Psoas muscle (tissue), 8 donors: ENCODE results near the gene FGD3. TPM values are rescaled to one million over a fixed set of nuclear protein-coding genes. Genes with fewer than 3 reads are reported as not detected.

ENCODE experiments used
- ATAC-seq, 4 donors: fragments of 200-7000 bp; cut with Tn5 transposase; one replicate each; pipeline ENCODE4 v1.9.1; 2020; ENCODE audit warnings: moderate library complexity in 3 of 4, mild to moderate bottlenecking in 2 of 4
- DNase-seq, 2 donors: peaks; one replicate each; pipeline ENCODE4 v3.0.0-alpha.2; 2020
- H3K27ac ChIP-seq: fragments of 200-600 bp; one replicate; pipeline ENCODE4 v1.8.0; 2022
- H3K27me3 ChIP-seq, 3 donors: fragments of 200-600 bp in 1 of 3; one replicate each; pipeline versions ENCODE4 v1.6.1 to v1.8.0; 2013 to 2022; ENCODE audit warnings: low read length in 2 of 3, mild to moderate bottlenecking in 2 of 3, moderate library complexity in 1 of 3; ENCODE audit not compliant: insufficient read depth in 3 of 3
- H3K36me3 ChIP-seq, 2 donors: fragments of 200-600 bp in 1 of 2; one replicate each; pipeline versions ENCODE4 v1.6.1 to v1.8.0; 2013 to 2022; ENCODE audit warnings: low read depth in 1 of 2, mild to moderate bottlenecking in 1 of 2, moderate library complexity in 1 of 2; ENCODE audit not compliant: insufficient read depth in 1 of 2
- H3K4me1 ChIP-seq: fragments of 200-600 bp; one replicate; pipeline ENCODE4 v1.8.0; 2022
- H3K4me3 ChIP-seq: fragments of 200-600 bp; one replicate; pipeline ENCODE4 v1.8.0; 2022; ENCODE audit warnings: mild to moderate bottlenecking
- H3K9me3 ChIP-seq: fragments of 200-600 bp; one replicate; pipeline ENCODE4 v1.8.0; 2022
- WGBS, 3 donors: extraction: QIAGEN DNeasy Blood & Tissue Kit; methylation state at CpG; one replicate each; pipeline versions ENCODE4 v1.1.6 to v1.1.7; 2013; 5-methylcytosine and 5-hydroxymethylcytosine counted together
- intact Hi-C, 2 donors: fragments of 100-400 bp; cut with DNase I; formaldehyde crosslinking; loops; one replicate each; pipeline versions ENCODE4 v1.11.0 to v1.14.2; 2022
- polyA plus RNA-seq, 3 donors: library from polyadenylated mRNA; stranded (reverse); fragments of 200-250 nt; gene quantifications; one replicate each; pipeline ENCODE4 v1.2.3, GENCODE V29; 2013
- total RNA-seq, 4 donors: library from RNA; stranded (reverse); fragmentation: NEBNext Ultra II Directional in 2 of 4; extraction: Animal tissue kit (Norgen Biotek cat#: 25700) in 2 of 4; gene quantifications; one replicate each; pipeline versions ENCODE4 v1.2.1 to v1.2.4, GENCODE V29; 2021 to 2023
- TF ChIP-seq, protein P1 (sequence below): fragments of 200-600 bp; IDR thresholded peaks from one replicate; pipeline ENCODE4 v1.8.0; 2022; ENCODE audit warnings: antibody characterized with exemption
- donor health status: healthy with polysubstance abuse.
- donor health status: DM: no; HTN: no; CAD: no; lungs with moderate emphysema.
- donor health status: Bipolar disorder and iron deficiency.
- donor health status: healthy.
- donor health status: DM: yes; HTN: yes; CAD: no.
- donor health status: DM: no; HTN: no; CAD: no.
- donor health status: DM: no; HTN: no; CAD: no.
- donor health status: DM: yes; HTN: yes; CAD: no.

FGD3 gene
- total and polyA plus RNA-seq, 7 donors = 0.45 to 2.5 (median 1.2) TPM

DNA sequence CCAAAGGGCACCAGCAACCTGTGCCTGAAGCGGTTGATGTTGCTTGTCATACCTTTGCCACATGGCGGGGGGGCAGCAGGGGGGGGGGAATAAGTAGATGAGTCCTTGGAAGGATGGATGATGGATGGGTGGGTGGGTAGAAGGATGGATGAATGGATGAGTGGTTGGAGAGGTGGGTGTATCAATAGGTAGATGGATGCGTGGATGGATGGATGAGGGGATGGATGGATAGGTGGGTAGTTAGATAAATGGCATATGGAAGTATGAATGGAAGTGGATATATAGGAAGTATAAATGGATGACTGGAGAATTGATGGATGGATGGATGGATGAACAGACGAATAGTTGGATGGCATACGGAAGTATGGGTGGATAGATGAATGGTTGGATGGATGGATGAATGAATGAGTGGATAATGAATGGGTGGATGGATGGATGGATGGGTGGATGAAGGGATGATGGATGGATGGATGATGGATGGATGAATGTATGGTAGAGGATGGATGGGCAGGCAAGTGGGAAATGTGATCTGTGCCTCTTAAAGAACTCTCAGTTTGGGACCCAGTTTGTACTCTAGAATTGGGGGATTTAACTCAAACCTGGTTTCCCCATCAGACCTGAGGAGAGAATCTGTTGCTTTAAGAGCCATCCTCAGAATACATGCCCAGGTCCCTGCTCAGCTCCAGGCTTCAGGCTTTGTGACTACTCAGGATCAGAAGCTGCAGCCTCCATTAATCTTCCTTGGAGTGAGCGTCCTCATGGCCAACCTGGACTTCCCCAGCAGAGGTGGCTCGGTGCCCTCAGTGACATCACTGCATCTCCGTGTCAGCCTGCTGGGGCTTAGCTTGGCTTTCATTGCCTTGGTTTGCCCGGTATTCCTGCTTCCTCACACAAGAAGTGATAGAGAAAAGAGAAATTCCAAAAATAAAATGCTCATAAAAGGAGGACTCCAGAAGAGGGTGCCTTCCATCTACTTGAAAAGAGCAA lies 83.6 kb downstream of the FGD3 start:
- Histone ChIP-seq H3K4me3 (no peak overlapping the region), H3K27ac (no peak overlapping the region), H3K36me3 (no peaks in the 10 kb centered on the region), H3K27me3 (peaks cover 0 to 3% (median 0%) of the 10 kb centered on the region in 3 donors), H3K4me1 (no peaks in the 10 kb centered on the region), H3K9me3 (no peaks in the 10 kb centered on the region)
- ATAC-seq (no peak), DNase-seq (no peak)
- TF ChIP-seq, protein P1, sequence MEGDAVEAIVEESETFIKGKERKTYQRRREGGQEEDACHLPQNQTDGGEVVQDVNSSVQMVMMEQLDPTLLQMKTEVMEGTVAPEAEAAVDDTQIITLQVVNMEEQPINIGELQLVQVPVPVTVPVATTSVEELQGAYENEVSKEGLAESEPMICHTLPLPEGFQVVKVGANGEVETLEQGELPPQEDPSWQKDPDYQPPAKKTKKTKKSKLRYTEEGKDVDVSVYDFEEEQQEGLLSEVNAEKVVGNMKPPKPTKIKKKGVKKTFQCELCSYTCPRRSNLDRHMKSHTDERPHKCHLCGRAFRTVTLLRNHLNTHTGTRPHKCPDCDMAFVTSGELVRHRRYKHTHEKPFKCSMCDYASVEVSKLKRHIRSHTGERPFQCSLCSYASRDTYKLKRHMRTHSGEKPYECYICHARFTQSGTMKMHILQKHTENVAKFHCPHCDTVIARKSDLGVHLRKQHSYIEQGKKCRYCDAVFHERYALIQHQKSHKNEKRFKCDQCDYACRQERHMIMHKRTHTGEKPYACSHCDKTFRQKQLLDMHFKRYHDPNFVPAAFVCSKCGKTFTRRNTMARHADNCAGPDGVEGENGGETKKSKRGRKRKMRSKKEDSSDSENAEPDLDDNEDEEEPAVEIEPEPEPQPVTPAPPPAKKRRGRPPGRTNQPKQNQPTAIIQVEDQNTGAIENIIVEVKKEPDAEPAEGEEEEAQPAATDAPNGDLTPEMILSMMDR = no peak
- intact Hi-C loops = no loop called here
- WGBS, 3 donors = 70 to 72% (median 72%) methylated on average over 9 of the region's 9 CpGs

DNA sequence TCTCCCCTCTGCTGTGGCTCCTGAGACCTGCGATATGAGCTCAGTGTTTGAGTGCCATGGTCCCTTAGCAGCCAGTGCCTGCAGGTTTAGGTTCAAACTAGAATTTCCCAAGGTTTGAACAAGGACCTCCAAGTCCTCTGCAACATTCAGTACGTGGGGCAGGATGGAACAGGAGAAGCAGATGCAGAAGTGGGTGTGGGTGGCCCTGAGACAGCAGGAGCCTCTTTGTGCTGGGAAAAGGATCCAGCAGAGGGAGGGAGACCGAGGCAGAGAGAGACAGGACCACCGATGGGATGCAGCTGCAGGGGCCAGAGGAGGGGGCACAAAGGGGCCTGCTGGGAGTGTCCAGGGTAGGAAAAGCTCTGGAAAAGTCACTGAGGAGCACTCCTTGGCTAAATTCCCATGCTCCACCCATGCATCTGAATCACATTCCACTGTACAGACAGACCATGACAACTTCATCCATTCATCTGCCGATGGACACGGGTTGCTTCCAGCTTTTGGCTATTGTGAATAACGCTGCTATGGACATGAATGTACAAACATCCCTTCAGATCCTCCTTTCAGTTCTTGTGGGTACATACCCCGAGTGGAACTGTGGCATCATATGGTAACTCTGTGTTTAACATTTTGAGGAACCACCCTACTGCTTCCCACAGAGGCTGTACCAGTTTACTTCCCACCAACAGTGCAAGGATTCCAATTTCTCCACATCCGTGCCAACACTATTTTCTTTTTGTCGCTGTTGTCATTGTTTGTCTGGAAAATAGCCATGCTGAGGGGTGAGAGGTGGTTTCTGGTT lies 84.5 kb downstream of the FGD3 start:
- TF ChIP-seq, protein P1 = no peak
- ATAC-seq (no peak), DNase-seq (no peak)
- H3K27me3 ChIP-seq = peaks cover 0 to 3% (median 0%) of the 10 kb centered on the region in 3 donors
- no peaks in the 10 kb centered on the region for H3K36me3 ChIP-seq
- WGBS, 3 donors = 28 to 43% (median 34%) methylated on average over 10 of the region's 10 CpGs
- H3K9me3 ChIP-seq = no peaks in the 10 kb centered on the region
- H3K4me3 ChIP-seq = no peak overlapping the region
- no peaks in the 10 kb centered on the region for H3K4me1 ChIP-seq
- no peak overlapping the region for H3K27ac ChIP-seq
- intact Hi-C loops = no loop called here

DNA sequence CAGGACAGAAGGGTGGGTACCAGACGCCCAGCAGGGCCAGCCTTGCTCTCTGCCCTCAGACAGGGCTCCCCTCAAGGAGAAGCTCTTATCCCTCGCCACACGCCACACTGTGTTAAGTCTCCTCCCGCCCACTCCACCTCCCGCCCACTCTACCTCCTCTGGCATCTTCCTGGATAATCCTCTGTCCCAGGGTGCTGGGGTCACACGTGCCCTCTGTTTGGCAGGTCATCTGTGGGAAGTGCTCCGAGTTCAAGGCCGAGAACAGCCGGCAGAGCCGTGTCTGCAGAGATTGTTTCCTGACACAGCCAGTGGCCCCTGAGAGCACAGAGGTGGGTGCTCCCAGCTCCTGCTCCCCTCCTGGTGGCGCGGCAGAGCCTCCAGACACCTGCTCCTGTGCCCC lies 85.2 kb downstream of the FGD3 start:
- intact Hi-C loops = no loop called here
- H3K27me3 ChIP-seq = peaks cover 0 to 3% (median 0%) of the 10 kb centered on the region in 3 donors
- no peaks in the 10 kb centered on the region for H3K36me3 ChIP-seq
- no peaks in the 10 kb centered on the region for H3K4me1 ChIP-seq
- WGBS, 3 donors = 69 to 78% (median 77%) methylated on average over 12 of the region's 12 CpGs
- H3K4me3 ChIP-seq = no peak overlapping the region
- no peak overlapping the region for H3K27ac ChIP-seq
- TF ChIP-seq, protein P1 = no peak
- DNase-seq (no peak), ATAC-seq (no peak)
- no peaks in the 10 kb centered on the region for H3K9me3 ChIP-seq

DNA sequence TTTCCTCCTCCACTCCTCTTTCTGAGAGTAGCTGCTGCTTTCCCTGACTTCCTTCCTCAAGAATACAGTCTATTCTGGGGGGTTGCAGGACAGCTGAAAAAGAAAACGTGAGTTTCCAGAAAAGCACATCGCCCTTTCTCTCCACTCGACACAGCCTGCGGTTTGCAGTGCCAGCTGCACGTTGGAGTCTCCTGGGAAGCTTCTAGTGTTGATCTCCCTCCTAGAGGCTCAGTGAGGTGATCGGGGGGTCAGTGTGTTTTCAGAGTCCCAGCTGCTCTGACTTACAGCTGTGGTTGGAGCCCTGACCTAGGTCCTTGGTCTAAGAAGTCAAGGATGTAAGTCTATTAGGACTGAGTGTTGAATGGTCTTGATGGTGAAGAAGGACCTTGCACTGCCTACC lies 86.2 kb downstream of the FGD3 start:
- Histone ChIP-seq H3K27me3 (peaks cover 0 to 3% (median 0%) of the 10 kb centered on the region in 3 donors), H3K9me3 (no peaks in the 10 kb centered on the region), H3K36me3 (no peaks in the 10 kb centered on the region), H3K4me1 (no peaks in the 10 kb centered on the region), H3K4me3 (no peak overlapping the region), H3K27ac (no peak overlapping the region)
- TF ChIP-seq, protein P1 = no peak
- DNase-seq = no peak
- no peak for ATAC-seq
- WGBS, 3 donors = 40 to 55% (median 46%) methylated on average over 6 of the region's 6 CpGs
- intact Hi-C loops = no loop called here
